CD4-positive, alpha-beta T cell treated with Interleukin-17A for 4 hours (primary cell): Measurements from ENCODE around the gene CORO2A.

Experiments
- DNase-seq: peaks from one replicate; pipeline ENCODE4 v3.0.0-alpha.2; 2020; ENCODE audit warnings: mixed read lengths

The CORO2A gene, protein sequence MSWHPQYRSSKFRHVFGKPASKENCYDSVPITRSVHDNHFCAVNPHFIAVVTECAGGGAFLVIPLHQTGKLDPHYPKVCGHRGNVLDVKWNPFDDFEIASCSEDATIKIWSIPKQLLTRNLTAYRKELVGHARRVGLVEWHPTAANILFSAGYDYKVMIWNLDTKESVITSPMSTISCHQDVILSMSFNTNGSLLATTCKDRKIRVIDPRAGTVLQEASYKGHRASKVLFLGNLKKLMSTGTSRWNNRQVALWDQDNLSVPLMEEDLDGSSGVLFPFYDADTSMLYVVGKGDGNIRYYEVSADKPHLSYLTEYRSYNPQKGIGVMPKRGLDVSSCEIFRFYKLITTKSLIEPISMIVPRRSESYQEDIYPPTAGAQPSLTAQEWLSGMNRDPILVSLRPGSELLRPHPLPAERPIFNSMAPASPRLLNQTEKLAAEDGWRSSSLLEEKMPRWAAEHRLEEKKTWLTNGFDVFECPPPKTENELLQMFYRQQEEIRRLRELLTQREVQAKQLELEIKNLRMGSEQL

DNA sequence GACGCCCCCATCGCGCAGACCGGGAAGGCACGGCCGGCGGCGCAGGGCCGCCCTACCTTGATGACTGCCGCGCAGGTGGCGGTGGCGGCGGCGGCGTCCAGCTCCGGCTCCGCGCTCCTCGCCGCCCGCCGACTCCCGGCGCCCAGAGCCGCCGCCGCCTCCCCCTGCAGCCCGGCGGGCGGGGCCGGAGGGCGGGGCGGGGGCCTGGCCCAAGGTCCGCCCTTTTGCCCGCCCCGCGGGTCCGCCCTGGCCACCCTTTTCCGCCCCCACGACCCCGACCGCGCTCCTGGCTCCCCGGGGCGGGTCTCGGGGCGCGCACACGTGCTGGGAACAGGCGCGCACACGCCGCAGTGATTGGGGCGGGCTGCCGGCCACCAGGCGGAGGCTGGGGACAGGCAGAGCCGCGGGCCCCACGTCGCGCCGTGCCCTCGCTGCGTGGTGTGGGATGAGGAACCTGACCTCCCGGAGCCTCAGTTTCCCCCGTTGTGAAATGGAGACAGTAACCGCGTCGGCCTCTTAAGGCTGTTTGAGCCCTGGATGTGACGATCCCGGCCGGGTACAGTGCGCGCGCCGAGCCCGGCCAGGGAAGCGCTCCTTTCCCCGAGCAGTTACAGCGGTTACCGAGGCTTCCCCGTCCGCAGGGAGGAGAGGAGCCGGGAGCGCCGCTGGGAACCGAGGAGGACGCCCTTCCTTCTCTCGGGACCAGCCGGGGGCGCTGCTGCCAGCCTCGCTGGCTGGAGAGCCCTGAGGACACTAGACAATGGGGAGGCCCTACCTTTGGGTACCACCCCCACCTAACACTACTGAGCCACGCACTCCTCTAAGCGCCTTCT, at the start of gene CORO2A:
TSS of gene CORO2A (minus strand) at position 135 of the 833 bp plus-strand sequence. CDS start 34,977 bp downstream, outside the sequence.
- peak; percentile 83 for DNase-seq

DNA sequence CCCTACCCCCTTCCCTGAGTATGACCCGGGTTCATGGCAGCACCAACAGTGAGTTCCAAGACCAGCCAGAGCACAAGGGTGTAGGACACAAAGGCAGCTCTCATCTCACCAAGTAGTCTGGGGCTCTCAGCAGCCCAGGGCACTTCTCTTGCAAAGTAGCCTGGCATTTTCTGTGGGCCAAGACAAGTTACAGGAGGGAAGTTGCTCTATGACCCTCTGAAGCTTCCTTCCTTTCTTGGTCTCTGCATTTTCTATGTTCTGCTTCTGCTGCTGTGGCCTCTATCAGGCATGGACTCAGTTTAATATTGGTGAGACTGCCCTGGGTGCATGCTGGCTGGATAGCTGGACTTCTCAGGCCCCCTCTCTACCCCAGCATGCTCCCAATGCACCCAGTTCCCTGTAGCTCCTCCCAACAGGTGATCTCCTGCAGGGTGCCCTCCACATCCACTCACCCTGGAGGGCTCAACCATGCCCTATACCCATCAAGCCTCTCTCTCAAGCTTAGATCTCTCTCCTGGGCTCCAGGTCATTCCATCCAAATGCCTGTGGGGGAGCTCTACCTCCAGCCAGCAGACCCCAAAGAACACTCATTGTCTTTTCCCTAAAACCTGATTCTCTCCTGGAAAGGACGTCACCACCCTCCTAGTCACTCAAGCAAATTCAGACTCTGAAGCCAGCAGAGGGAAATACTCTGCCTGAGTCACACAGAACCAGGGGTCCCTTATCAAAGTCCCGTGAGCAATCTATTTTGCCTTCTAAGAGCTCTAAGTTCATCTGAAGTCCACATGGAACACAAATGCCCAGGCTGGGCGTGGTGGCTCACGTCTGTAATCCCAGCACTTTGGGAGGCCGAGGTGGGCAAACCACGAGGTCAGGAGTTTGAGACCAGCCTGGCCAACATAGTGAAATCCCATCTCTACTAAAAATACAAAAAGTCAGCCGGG, 49.2 kb upstream of the CORO2A start:
- DNase-seq: no peak

DNA sequence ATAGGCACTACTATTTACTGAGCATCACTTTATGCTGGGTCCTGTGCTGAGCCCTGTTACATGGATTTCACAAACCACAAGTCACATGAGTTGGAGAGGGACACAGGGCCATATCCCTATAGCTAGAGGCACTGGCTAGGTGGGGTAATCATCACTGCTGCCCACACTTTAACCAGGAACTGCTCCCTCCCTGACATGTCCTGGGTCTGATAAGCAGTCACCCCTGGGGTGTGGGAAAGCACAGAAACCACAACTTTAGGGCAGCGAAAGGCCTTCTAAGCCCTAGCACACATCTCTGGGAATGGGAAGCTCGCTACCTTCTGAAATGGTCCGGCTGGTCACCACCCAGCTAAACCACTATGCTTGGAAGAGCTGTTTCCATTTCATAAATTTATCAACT, 48.0 kb upstream of the CORO2A start:
- DNase-seq: no peak

DNA sequence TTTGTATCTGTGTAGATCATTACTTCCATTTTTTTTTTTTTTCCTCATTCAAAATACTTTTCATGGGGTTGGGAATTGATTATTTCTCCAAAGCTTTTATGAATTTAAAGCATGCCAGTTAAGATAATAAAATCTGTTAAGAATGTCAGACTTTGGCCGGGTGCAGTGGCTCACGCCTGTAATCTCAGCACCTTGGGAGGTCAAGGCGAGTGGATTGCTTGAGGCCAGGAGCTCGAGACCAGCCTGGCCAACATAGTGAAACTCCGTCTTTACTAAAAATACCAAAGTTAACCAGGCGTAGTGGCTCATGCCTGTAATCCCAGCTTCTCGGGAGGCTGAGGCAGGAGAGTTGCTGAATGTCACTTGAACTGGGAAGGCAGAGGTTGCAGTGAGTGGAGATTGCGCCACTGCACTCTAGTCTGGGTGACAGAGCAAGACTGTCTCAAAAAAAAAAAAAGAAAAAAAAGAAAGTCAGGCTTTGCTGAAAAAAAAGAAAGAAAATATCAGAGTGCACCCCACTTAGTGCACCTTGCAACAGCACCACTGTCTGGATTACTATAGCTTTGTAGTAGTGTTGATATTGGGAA, 44.6 kb upstream of the CORO2A start:
- no peak for DNase-seq

DNA sequence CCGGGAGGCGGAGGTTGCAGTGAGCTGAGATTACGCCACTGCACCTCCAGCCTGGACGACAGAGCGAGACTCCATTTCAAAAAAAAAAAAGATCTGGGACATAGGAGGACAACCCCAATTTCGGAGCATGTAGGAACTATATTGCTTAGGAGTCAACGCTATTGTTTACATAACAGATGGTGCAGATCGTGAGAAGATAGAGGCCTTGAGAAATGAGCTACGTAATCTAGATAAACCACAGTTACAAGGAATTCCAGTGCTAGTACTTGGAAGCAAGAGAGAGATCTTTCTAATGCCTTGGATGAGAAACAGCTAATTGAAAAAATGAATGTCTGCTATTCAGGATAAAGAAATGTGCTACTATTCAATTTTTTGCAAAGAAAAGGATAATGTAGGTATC, 42.7 kb upstream of the CORO2A start:
- no peak for DNase-seq

DNA sequence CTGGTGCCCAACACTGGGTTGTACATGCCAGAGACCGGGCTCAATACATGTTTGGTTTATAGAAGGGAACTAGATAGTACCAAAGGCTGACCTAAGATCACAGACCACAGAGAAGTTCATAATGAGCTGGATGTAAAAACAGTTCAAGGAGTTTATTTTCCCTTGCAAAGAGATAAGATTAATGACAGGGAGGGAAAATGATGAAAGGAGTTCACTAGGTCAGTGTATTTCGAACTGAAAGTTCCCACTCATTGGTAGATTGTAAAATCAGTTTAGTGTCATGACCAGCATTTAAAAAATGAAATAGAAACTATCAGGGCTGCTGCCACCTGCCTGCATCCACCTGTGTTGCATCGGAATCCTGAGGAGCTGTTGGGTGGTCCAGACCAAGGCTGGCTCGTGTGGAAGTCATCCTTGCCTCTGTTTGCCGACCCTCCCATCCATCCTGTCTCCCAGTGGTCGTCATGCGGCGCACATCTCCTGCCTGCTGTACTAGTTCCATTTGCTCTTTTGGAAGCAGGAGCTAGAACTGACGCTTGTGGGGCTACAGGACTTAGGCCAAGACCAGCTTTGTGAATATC, 41.9 kb upstream of the CORO2A start:
- DNase-seq: no peak

DNA sequence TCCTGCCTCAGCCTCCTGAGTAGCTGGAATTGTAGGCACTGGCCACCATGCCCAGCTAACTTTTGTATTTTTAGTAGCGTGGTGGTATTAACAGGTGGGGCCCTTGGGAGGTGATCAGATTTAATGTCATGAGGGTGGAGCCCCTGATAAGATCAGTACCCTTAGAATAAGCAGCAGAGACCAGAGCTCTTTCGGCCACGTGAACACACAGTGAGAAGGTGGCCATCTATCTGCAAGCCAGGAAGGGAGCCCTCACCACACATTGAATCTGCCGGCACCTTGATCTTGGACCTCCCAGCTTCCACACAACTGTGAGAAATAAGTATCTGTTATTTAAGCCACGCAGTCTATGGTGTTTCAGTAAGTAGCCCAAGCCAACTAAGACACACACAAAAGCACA, 40.5 kb upstream of the CORO2A start:
- no peak for DNase-seq

DNA sequence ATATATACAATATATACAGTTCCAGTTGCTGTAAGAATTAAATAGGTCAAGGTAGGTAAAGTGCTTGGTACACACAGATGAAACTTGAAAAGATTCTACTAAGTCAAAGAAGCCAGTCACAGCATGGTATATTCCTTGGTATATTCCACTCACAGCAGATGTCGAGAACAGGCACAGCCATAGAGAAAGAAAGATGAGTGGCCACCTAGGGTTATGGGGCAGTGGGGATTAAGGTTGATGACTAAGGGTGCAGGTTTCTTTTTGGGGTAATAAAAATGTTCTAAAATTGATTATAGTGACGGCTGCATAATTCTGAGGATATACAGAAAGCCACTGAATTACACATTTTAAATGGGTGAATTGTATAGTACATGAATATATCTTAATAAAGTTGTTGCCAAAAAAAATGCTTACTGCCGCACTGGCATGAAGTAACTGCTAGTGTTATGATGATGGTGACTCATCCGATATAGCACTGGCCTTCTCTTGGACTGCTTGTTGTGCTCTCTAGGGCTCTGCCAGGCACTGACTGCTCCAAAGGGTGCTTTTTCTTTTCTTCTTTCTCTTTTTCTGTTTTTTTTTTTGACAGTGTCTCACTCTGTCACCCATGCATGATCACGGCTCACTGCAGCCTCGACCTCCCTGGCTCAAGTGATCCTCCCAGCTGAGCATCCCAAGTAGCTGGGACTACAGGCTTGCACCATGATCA, 39.5 kb upstream of the CORO2A start:
- no peak for DNase-seq

DNA sequence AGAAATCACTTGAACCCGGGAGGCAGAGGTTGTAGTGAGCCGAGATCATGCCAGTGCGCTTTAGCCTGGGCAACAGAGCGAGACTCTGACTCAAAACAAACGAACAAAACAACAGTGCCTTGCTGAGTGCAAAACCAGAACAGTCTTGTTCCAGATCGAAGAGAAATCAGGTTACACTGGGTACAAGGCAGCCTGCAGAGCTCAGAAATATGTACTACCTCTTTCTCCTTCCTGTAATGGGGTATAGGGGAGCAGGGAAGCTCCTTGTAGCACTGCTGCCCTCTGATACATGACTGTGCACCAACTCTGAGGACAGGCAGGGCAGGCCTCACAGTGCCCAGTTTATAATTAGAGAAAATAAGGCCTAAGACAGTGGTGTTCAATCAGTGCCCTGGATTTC, 38.4 kb upstream of the CORO2A start:
- DNase-seq: no peak

DNA sequence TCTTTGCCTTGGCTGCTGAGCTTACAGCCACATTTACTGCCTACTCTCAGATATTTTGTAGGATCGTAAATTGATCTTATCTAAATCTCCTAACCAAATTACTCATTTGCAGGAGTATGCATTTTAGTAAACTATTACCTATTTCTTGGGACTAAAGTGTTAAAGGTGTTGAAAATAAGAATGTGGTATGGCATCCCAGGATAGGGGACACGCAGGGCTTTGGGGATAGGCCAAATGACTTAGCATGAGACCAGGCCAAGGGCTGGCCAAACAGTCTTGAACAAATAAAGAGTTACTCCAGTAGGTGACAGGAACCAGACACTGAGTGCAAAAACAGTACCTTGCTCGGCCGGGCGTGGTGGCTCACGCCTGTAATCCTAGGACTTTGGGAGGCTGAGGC, 37.9 kb upstream of the CORO2A start:
- no peak for DNase-seq

DNA sequence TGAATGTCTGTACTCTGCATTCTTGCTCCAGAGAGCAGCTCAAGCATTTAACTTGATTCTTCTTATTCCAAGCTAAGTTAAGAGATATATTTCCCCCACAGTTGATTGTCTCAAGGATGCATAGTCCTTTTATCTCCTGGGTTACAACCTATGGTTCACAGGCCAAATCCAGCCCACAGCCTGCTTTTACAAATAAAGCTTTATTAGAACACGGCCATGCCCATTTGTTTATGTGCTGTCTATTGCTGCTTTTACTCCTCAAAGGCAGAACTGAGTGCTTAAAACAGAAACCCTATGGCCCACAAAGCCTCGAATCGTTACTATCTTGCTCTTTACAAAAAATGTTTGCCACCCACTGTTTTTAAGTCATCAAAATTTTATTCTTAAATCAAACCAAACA, 37.2 kb upstream of the CORO2A start:
- DNase-seq: no peak

DNA sequence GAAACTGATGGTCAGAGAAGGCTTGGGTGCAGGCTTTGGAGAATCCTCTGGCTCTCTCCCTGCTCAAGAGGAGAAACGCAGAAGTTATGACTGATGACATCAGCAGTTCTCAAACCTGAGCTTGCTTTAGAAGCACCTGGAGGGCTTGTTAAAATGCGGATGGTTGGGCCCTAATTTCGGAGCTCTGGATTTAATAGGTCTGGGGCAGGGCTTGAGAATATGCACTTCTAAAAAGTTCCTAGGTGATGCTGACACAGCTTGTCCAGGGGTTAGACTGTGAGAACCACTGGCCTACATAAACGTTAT, 36.6 kb upstream of the CORO2A start:
- DNase-seq: no peak

DNA sequence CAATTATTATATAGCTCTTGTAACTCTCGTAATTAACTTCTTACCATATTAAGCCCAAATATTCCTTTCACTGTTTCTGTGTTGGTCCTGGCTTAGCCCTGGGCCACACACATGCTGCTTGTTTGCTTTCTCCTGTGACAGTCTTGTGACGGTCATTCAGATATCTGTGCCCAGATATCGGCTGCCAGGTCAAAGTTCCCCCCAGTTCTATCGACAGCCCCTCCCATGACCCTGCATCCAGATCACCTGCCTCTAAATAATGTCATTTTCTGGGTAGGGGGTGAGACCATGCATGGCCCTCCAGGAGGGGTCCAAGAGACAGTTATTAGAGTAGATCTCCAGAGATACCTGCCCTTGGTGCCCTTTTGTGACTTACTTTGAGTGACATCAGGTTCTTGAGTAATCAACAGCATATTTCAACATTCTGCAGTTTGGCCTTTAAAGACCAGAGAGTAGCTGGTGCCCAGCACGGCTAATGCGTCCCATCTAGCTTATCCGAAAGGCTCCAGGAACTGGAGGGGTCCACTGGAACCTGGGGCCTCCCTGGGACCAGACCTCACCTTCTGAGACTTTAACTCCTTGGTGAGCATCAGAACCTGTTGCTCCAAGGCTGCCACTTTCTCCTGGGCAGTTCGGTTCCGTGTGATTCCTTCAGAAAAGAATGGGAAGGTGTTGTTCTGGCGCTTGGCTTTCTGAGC, 36.1 kb upstream of the CORO2A start:
- DNase-seq: no peak

DNA sequence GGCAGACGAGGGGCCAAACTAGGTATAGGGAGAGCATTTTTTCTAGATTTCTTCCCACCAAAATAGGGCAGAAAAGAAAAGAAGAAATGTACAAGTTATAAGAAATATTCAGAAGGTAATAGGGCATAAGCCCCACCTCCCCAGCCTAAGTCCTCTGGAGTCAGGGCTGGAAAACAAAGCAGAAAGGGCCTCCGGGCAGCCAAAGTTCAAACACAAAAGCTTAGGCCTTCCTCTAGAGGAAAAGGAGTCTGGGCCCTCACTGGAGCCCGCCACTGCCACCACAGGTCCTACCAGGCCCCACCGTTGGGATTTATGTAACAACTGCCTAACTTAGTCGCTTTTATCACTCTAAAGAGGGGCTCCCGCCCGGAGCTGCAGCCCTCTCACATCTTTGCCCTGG, 35.4 kb upstream of the CORO2A start:
- DNase-seq: no peak

DNA sequence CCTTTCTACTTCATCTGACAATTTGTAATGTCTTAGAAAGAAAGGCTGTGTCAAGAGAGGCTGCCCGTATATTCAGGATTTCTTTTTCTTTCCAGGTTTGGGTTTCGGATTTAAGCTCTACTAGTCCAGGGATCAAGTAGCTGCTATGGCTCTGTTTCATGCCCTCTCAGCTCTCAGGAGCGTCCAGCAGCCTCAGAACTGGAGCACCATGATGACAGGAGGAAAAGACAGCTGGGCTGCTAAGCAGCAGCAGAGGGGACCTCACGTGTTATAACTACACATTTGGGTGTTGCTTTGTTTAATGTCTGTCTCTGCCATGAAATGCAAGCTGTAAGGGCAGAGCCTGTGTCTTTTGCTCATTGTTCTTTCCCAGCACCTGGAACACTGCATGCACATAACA, 34.5 kb upstream of the CORO2A start:
- no peak for DNase-seq

DNA sequence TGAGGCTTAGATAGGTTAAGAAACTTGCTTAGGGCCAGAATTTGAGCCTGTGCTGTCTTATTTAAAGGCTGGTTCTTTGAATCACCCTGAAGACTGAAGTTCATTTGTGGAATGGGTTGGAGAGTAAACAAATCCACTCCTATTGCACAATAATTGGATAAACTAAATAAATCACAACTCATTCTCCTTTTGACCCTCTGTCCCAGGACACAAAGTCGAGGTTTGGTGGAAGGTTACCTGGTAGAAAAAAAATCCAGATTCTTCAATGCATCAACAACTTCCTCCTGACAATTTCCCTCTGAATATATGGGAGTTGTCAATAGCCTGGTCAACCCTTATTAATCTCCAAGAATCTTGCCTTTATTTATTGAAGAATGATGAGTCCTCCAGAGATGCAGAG, 34.1 kb upstream of the CORO2A start:
- DNase-seq: no peak

DNA sequence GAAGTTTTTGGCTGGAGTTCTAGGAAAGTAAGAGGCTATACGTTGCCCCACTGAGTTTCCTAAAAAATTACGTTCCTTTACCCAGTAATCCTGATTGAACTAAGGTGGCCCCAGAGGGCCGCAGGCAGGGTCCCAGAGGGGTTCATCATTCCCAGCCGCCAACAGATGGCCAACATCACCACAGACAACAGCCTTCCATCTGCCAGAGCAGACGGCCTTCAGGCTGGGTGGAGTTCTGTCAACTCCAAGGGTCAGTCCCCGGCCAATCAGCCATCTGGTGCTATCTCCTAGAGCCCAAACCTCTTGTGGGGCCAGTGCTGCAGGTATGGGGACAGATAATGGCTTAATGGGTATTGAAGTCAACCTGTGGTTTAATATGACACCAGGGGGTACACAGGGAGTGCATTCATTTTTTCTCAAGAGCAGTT, 32.6 kb upstream of the CORO2A start:
- DNase-seq: no peak

DNA sequence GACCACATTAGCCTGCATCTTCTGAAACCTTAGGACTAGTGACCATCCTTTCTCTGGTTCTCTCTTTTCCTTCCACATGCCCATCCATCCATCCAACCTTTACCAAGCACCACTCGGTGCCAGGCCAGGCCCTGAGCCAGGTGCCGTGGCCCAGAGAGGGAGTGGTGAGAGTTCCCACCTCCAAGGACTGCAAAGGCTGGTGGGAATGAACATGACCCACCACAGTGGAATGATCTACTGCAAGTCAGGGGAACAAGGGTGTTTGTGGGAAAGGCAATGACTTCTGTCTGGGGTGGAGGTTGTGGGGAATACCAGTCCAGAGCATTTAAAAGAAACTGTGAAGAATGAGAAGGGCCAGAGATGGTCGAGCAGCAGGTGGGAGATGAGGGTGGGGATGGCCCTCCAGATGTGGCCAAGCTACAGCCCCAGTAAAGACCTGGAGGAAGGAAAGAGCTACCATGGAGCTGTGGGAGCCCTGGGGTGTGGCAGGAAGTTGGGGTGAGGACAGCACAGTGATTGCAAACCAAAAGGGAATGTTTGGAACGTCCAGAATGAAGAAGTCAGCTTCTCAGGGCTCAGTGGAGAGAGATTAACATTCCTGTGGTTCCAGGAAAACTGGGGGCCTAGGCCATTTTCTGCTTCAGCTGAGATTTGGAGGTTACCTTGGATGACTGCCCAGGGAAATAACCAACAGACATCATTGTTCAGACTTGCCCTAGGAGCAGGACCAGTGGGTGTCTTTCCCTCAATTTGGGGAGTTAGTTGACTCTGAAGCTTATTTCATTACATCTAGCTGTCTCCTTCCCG, 30.7 kb upstream of the CORO2A start:
- DNase-seq: no peak

DNA sequence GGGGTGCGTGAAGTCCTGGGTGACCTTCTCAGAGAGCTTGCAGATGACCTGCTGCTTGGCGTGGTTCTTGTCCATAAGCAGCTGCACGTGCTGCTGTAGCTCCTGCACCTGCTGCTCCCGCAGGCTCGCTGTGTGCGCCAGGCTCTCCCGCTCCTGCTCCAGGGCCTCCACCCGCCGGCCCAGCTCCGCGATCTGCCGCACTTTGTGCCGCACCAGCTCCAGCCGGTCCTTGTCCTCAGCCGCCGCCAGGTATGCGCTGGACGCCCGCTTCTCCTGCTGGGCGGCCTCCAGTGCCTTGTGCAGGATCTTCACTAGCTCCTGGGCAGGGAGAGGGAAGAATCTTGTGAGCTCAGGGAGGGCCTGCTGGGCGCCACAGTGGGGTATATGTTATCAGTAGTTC, 28.5 kb upstream of the CORO2A start:
- DNase-seq: no peak

DNA sequence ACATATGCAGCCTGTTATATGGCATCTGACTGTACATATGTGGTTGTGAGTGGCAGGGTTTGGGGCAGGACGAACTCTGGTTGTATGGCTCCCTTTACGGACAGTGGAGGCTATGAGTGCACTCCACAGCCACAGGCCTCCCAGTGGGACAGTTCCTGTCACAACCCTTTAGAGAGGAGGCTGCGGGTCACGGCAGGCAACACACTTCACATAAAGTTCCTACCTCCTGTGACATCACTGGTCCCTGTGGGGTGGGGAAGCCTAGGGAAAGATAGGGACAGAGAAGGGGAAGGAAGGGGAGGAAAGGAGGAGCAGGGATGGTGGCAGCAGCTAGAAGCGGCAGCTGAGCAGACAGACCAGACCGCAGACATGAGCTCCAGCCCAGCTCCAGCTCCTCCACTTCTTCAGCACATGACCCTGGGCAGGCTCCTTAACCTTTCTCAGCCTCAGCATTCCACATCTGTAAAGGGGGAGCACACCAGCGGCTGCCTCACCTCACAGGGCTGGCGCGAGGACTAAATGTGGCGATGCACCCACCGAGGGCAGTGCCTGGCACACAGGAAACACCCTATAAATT, 27.4 kb upstream of the CORO2A start:
- DNase-seq: no peak
